ENCODE data around the gene EML1. TPM values are rescaled to one million over a fixed set of nuclear protein-coding genes. Genes with fewer than 3 reads are reported as not detected.

Gene EML1
- total RNA-seq, 4 donors from 2014 or later, result 12.5 to 19.1 (median 16.6) TPM

GRCh38 chr14:99976021-99976420, 182.8 kb downstream of the EML1 start:
- intact Hi-C loops (cut with DNase I; ENCODE audit: low total_unique reads) (no loop called here), in situ Hi-C loops (cut with MboI; ENCODE audit: low sequenced_read_pairs in 4 of 4) (loop anchor here in 2 of 4 donors (25.0 kb wide), 2 partner anchors 211 to 411 kb away; partner anchors contain the start of gene WDR25 (in 1 of the 2))
- ATAC-seq, result no peak

GRCh38 chr14:99976681-99977080, 183.5 kb downstream of the EML1 start:
- DNase-seq (no peak), ATAC-seq (no peak)
- in situ Hi-C loops (cut with MboI; ENCODE audit: low sequenced_read_pairs in 4 of 4) (loop anchor here in 2 of 4 donors (25.0 kb wide), 2 partner anchors 211 to 411 kb away; partner anchors contain the start of gene WDR25 (in 1 of the 2)), intact Hi-C loops (cut with DNase I; ENCODE audit: low total_unique reads) (no loop called here)
- Histone ChIP-seq H3K27ac (no peak overlapping the region), H3K36me3 (no peaks in the 10 kb centered on the region), H3K9me3 (no peaks in the 10 kb centered on the region), H3K27me3 (no peaks in the 10 kb centered on the region), H3K4me3 (no peak overlapping the region), H3K4me1 (no peaks in the 10 kb centered on the region)
- no peak for TF ChIP-seq CTCF (IDR thresholded peaks at IDR 0.05 in 4 of 5, conservative IDR thresholded peaks at IDR 0.05 in 1 of 5)
- no peak for TF ChIP-seq POLR2A (IDR thresholded peaks at IDR 0.05)

More at GRCh38 chr14:99976021-99976420, 182.8 kb downstream of the EML1 start:
- Histone ChIP-seq H3K36me3 (no peaks in the 10 kb centered on the region), H3K27me3 (no peaks in the 10 kb centered on the region), H3K27ac (no peak overlapping the region), H3K4me1 (no peaks in the 10 kb centered on the region), H3K4me3 (no peak overlapping the region), H3K9me3 (no peaks in the 10 kb centered on the region)
- TF ChIP-seq POLR2A (IDR thresholded peaks at IDR 0.05) (no peak), CTCF (IDR thresholded peaks at IDR 0.05 in 4 of 5, conservative IDR thresholded peaks at IDR 0.05 in 1 of 5) (no peak)
- DNase-seq, result no peak

GRCh38 chr14:99980299-99980698, 187.1 kb downstream of the EML1 start:
- no peaks in the 10 kb centered on the region for H3K9me3 ChIP-seq
- no peak for DNase-seq
- H3K36me3 ChIP-seq, result no peaks in the 10 kb centered on the region
- no peak for ATAC-seq
- H3K27ac ChIP-seq, result no peak overlapping the region
- in situ Hi-C loops (cut with MboI; ENCODE audit: low sequenced_read_pairs in 4 of 4), result loop anchor here (5.0 to 25.0 kb wide), 8 partner anchors 122 to 407 kb away; partner anchors contain the start of gene WDR25 (in 1 of the 4)
- no peaks in the 10 kb centered on the region for H3K27me3 ChIP-seq
- no peak overlapping the region for H3K4me3 ChIP-seq
- intact Hi-C loops (cut with DNase I; ENCODE audit: low total_unique reads), result loop anchor here (5.0 kb wide), 1 partner anchor 397 kb away; the partner anchor contains the start of gene WDR25
- no peaks in the 10 kb centered on the region for H3K4me1 ChIP-seq
- TF ChIP-seq CTCF (IDR thresholded peaks at IDR 0.05 in 4 of 5, conservative IDR thresholded peaks at IDR 0.05 in 1 of 5), result no peak
- TF ChIP-seq POLR2A (IDR thresholded peaks at IDR 0.05), result no peak

GRCh38 chr14:99981806-99982205, 188.6 kb downstream of the EML1 start:
- in situ Hi-C loops (cut with MboI; ENCODE audit: low sequenced_read_pairs in 4 of 4), result loop anchor here (5.0 to 25.0 kb wide), 8 partner anchors 120 to 405 kb away; partner anchors contain the start of gene WDR25 (in 1 of the 4)
- Histone ChIP-seq H3K27me3 (no peaks in the 10 kb centered on the region), H3K27ac (no peak overlapping the region), H3K4me3 (no peak overlapping the region), H3K36me3 (no peaks in the 10 kb centered on the region), H3K9me3 (no peaks in the 10 kb centered on the region), H3K4me1 (no peaks in the 10 kb centered on the region)
- intact Hi-C loops (cut with DNase I; ENCODE audit: low total_unique reads), result loop anchor here (1.0 to 5.0 kb wide), 4 partner anchors 43 to 395 kb away; partner anchors contain the start of gene WDR25
- TF ChIP-seq CTCF (IDR thresholded peaks at IDR 0.05 in 4 of 5, conservative IDR thresholded peaks at IDR 0.05 in 1 of 5) (no peak), POLR2A (IDR thresholded peaks at IDR 0.05) (no peak)
- ATAC-seq (no peak), DNase-seq (no peak)

Data from gastrocnemius medialis (tissue), 4 donors.